Measurements from ENCODE around the gene GPX6.
A peak's percentile ranks its signal among the peaks of the same experiment; 100 is the strongest.
"Not testable (repeated sequence)": the region's sequence is repeated elsewhere in the genome, so short reads cannot be mapped to it uniquely, and the experiment has no call there.

GPX6 gene

GRCh38 chr6:28515676-28516075 is at the start of gene GPX6:
TSS of gene GPX6 (minus strand) at chr6:28515793. CDS start at chr6:28515743, 50 bp downstream.
- Histone ChIP-seq H3K9me3 (ENCODE audit: control insufficient read depth, low read depth, low read length) (no peaks in the 10 kb centered on the region), H3K27ac (ENCODE audit: low read length) (no peak within 1 kb of the TSS), H3K36me3 (ENCODE audit: control insufficient read depth, low read depth, low read length) (no peaks in the 10 kb centered on the region), H3K27me3 (ENCODE audit: control insufficient read depth, insufficient read depth, low read length) (no peaks in the 10 kb centered on the region), H3K4me3 (ENCODE audit: low read length) (no peak within 1 kb of the TSS), H3K4me1 (ENCODE audit: control insufficient read depth, low read depth, low read length) (no peaks in the 10 kb centered on the region), H3K9ac (ENCODE audit: low read length) (no peak within 1 kb of the TSS)

- Histone ChIP-seq H3K4me3 (ENCODE audit: low read length) (no peak overlapping the region), H3K9ac (ENCODE audit: low read length) (no peak overlapping the region), H3K27ac (ENCODE audit: low read length) (no peak overlapping the region), H3K4me1 (ENCODE audit: control insufficient read depth, low read depth, low read length) (no peaks in the 10 kb centered on the region), H3K9me3 (ENCODE audit: control insufficient read depth, low read depth, low read length) (no peaks in the 10 kb centered on the region), H3K36me3 (ENCODE audit: control insufficient read depth, low read depth, low read length) (no peaks in the 10 kb centered on the region), H3K27me3 (ENCODE audit: control insufficient read depth, insufficient read depth, low read length) (peaks cover 6% of the 10 kb centered on the region)
Observed at GRCh38 chr6:28563430-28564095, 48.0 kb upstream of the GPX6 start.

GRCh38 chr6:28558629-28559028 is 43.0 kb upstream of the GPX6 start:
- no peaks in the 10 kb centered on the region for H3K4me1 ChIP-seq (ENCODE audit: control insufficient read depth, low read depth, low read length)
- H3K36me3 ChIP-seq (ENCODE audit: control insufficient read depth, low read depth, low read length) = no peaks in the 10 kb centered on the region
- H3K9ac ChIP-seq (ENCODE audit: low read length) = no peak overlapping the region
- no peak overlapping the region for H3K27ac ChIP-seq (ENCODE audit: low read length)
- no peak overlapping the region for H3K4me3 ChIP-seq (ENCODE audit: low read length)
- no peaks in the 10 kb centered on the region for H3K9me3 ChIP-seq (ENCODE audit: control insufficient read depth, low read depth, low read length)
- peaks cover 6% of the 10 kb centered on the region for H3K27me3 ChIP-seq (ENCODE audit: control insufficient read depth, insufficient read depth, low read length)

GRCh38 chr6:28555136-28555535 is 39.5 kb upstream of the GPX6 start:
- Histone ChIP-seq H3K9ac (ENCODE audit: low read length) (no peak overlapping the region), H3K4me1 (ENCODE audit: control insufficient read depth, low read depth, low read length) (no peaks in the 10 kb centered on the region), H3K27me3 (ENCODE audit: control insufficient read depth, insufficient read depth, low read length) (no peaks in the 10 kb centered on the region), H3K4me3 (ENCODE audit: low read length) (no peak overlapping the region), H3K9me3 (ENCODE audit: control insufficient read depth, low read depth, low read length) (no peaks in the 10 kb centered on the region), H3K36me3 (ENCODE audit: control insufficient read depth, low read depth, low read length) (no peaks in the 10 kb centered on the region), H3K27ac (ENCODE audit: low read length) (no peak overlapping the region)

- no peaks in the 10 kb centered on the region for H3K27me3 ChIP-seq (ENCODE audit: control insufficient read depth, insufficient read depth, low read length)
- H3K9me3 ChIP-seq (ENCODE audit: control insufficient read depth, low read depth, low read length) = no peaks in the 10 kb centered on the region
- H3K36me3 ChIP-seq (ENCODE audit: control insufficient read depth, low read depth, low read length) = no peaks in the 10 kb centered on the region
- H3K27ac ChIP-seq (ENCODE audit: low read length) = no peak overlapping the region
- no peak overlapping the region for H3K4me3 ChIP-seq (ENCODE audit: low read length)
- H3K9ac ChIP-seq (ENCODE audit: low read length) = no peak overlapping the region
- no peaks in the 10 kb centered on the region for H3K4me1 ChIP-seq (ENCODE audit: control insufficient read depth, low read depth, low read length)
Observed at GRCh38 chr6:28553986-28554881, 38.6 kb upstream of the GPX6 start.

GRCh38 chr6:28553384-28553985 is 37.9 kb upstream of the GPX6 start:
- H3K4me3 ChIP-seq (ENCODE audit: low read length) = no peak overlapping the region
- H3K36me3 ChIP-seq (ENCODE audit: control insufficient read depth, low read depth, low read length) = no peaks in the 10 kb centered on the region
- no peaks in the 10 kb centered on the region for H3K27me3 ChIP-seq (ENCODE audit: control insufficient read depth, insufficient read depth, low read length)
- no peaks in the 10 kb centered on the region for H3K4me1 ChIP-seq (ENCODE audit: control insufficient read depth, low read depth, low read length)
- no peaks in the 10 kb centered on the region for H3K9me3 ChIP-seq (ENCODE audit: control insufficient read depth, low read depth, low read length)
- H3K9ac ChIP-seq (ENCODE audit: low read length) = no peak overlapping the region
- H3K27ac ChIP-seq (ENCODE audit: low read length) = no peak overlapping the region

GRCh38 chr6:28551891-28552666 is 36.5 kb upstream of the GPX6 start:
- Histone ChIP-seq H3K27me3 (ENCODE audit: control insufficient read depth, insufficient read depth, low read length) (no peaks in the 10 kb centered on the region), H3K4me3 (ENCODE audit: low read length) (no peak overlapping the region), H3K4me1 (ENCODE audit: control insufficient read depth, low read depth, low read length) (no peaks in the 10 kb centered on the region), H3K9me3 (ENCODE audit: control insufficient read depth, low read depth, low read length) (no peaks in the 10 kb centered on the region), H3K27ac (ENCODE audit: low read length) (no peak overlapping the region), H3K9ac (ENCODE audit: low read length) (no peak overlapping the region), H3K36me3 (ENCODE audit: control insufficient read depth, low read depth, low read length) (no peaks in the 10 kb centered on the region)

- H3K4me3 ChIP-seq (ENCODE audit: low read length); H3K9me3 ChIP-seq (ENCODE audit: control insufficient read depth, low read depth, low read length); H3K27ac ChIP-seq (ENCODE audit: low read length); H3K27me3 ChIP-seq (ENCODE audit: control insufficient read depth, insufficient read depth, low read length); H3K9ac ChIP-seq (ENCODE audit: low read length); H3K36me3 ChIP-seq (ENCODE audit: control insufficient read depth, low read depth, low read length); H3K4me1 ChIP-seq (ENCODE audit: control insufficient read depth, low read depth, low read length): not testable (repeated sequence)
Observed at GRCh38 chr6:28547003-28547402, 31.4 kb upstream of the GPX6 start.

- Histone ChIP-seq H3K9me3 (ENCODE audit: control insufficient read depth, low read depth, low read length) (no peaks in the 10 kb centered on the region), H3K9ac (ENCODE audit: low read length) (no peak overlapping the region), H3K27ac (ENCODE audit: low read length) (no peak overlapping the region), H3K4me3 (ENCODE audit: low read length) (no peak overlapping the region), H3K4me1 (ENCODE audit: control insufficient read depth, low read depth, low read length) (peaks cover 8% of the 10 kb centered on the region), H3K27me3 (ENCODE audit: control insufficient read depth, insufficient read depth, low read length) (no peaks in the 10 kb centered on the region), H3K36me3 (ENCODE audit: control insufficient read depth, low read depth, low read length) (no peaks in the 10 kb centered on the region)
Observed at GRCh38 chr6:28545955-28546354, 30.4 kb upstream of the GPX6 start.

- Histone ChIP-seq H3K4me3 (ENCODE audit: low read length) (peak overlapping the region; percentile 67), H3K27me3 (ENCODE audit: control insufficient read depth, insufficient read depth, low read length) (no peaks in the 10 kb centered on the region), H3K27ac (ENCODE audit: low read length) (peak overlapping the region; percentile 46), H3K4me1 (ENCODE audit: control insufficient read depth, low read depth, low read length) (peaks cover 8% of the 10 kb centered on the region), H3K9ac (ENCODE audit: low read length) (peak overlapping the region; percentile 61), H3K36me3 (ENCODE audit: control insufficient read depth, low read depth, low read length) (no peaks in the 10 kb centered on the region), H3K9me3 (ENCODE audit: control insufficient read depth, low read depth, low read length) (no peaks in the 10 kb centered on the region)
Observed at GRCh38 chr6:28543651-28544610, 28.3 kb upstream of the GPX6 start.
